ENCODE results near the gene C7orf57. TPM values are rescaled to one million over a fixed set of nuclear protein-coding genes. Genes with fewer than 3 reads are reported as not detected.
A peak's percentile ranks its signal among the peaks of the same experiment; 100 is the strongest.

Gene C7orf57
- total RNA-seq, 1 donor from 2014 or later: not detected

GRCh38 chr7:48088559-48089045 lies 53.3 kb downstream of the C7orf57 start:
- TF ChIP-seq, protein P1, sequence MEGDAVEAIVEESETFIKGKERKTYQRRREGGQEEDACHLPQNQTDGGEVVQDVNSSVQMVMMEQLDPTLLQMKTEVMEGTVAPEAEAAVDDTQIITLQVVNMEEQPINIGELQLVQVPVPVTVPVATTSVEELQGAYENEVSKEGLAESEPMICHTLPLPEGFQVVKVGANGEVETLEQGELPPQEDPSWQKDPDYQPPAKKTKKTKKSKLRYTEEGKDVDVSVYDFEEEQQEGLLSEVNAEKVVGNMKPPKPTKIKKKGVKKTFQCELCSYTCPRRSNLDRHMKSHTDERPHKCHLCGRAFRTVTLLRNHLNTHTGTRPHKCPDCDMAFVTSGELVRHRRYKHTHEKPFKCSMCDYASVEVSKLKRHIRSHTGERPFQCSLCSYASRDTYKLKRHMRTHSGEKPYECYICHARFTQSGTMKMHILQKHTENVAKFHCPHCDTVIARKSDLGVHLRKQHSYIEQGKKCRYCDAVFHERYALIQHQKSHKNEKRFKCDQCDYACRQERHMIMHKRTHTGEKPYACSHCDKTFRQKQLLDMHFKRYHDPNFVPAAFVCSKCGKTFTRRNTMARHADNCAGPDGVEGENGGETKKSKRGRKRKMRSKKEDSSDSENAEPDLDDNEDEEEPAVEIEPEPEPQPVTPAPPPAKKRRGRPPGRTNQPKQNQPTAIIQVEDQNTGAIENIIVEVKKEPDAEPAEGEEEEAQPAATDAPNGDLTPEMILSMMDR (IDR thresholded peaks at IDR 0.05): no peak
- peaks cover 2% of the 10 kb centered on the region for H3K9me3 Mint-ChIP-seq (ENCODE audit: low read depth)
- H3K27me3 Mint-ChIP-seq (ENCODE audit: low read depth): no peaks in the 10 kb centered on the region
- no peak for DNase-seq (ENCODE audit: low spot score)
- H3K36me3 Mint-ChIP-seq (ENCODE audit: low read depth): peaks cover 7% of the 10 kb centered on the region
- H3K27ac Mint-ChIP-seq (ENCODE audit: unreplicated experiment): peak overlapping the region; percentile 98
- peak overlapping the region; percentile 84 for H3K4me3 Mint-ChIP-seq (ENCODE audit: unreplicated experiment)
- peaks cover 84% of the 10 kb centered on the region for H3K4me1 Mint-ChIP-seq (ENCODE audit: low read depth)

- H3K27ac Mint-ChIP-seq (ENCODE audit: unreplicated experiment): peak within 1 kb of the TSS; percentile 98
- H3K9me3 Mint-ChIP-seq (ENCODE audit: low read depth): peaks cover 2% of the 10 kb centered on the region
- no peaks in the 10 kb centered on the region for H3K27me3 Mint-ChIP-seq (ENCODE audit: low read depth)
- TF ChIP-seq, protein P1 (IDR thresholded peaks at IDR 0.05): no peak
- no peak for DNase-seq (ENCODE audit: low spot score)
- peak within 1 kb of the TSS; percentile 84 for H3K4me3 Mint-ChIP-seq (ENCODE audit: unreplicated experiment)
- H3K36me3 Mint-ChIP-seq (ENCODE audit: low read depth): peaks cover 8% of the 10 kb centered on the region
- H3K4me1 Mint-ChIP-seq (ENCODE audit: low read depth): peaks cover 86% of the 10 kb centered on the region
Measured at GRCh38 chr7:48089046-48090003, 54.0 kb downstream of the C7orf57 start, which contains the start of gene UPP1. TSS of gene UPP1 (plus strand) at chr7:48089265. CDS start at chr7:48094784, 5,519 bp downstream.

GRCh38 chr7:48090095-48090805 lies 54.9 kb downstream of the C7orf57 start:
- Mint-ChIP-seq H3K4me1 (ENCODE audit: low read depth) (peaks cover 86% of the 10 kb centered on the region), H3K4me3 (ENCODE audit: unreplicated experiment) (peak overlapping the region; percentile 84), H3K27ac (ENCODE audit: unreplicated experiment) (peak overlapping the region; percentile 98), H3K36me3 (ENCODE audit: low read depth) (peaks cover 10% of the 10 kb centered on the region), H3K27me3 (ENCODE audit: low read depth) (no peaks in the 10 kb centered on the region), H3K9me3 (ENCODE audit: low read depth) (no peaks in the 10 kb centered on the region)
- TF ChIP-seq, protein P1 (IDR thresholded peaks at IDR 0.05): no peak
- no peak for DNase-seq (ENCODE audit: low spot score)

- peak overlapping the region; percentile 88 for H3K27ac Mint-ChIP-seq (ENCODE audit: unreplicated experiment)
- H3K4me3 Mint-ChIP-seq (ENCODE audit: unreplicated experiment): peak overlapping the region; percentile 84
- TF ChIP-seq, protein P1 (IDR thresholded peaks at IDR 0.05): no peak
- no peak for DNase-seq (ENCODE audit: low spot score)
- H3K4me1 Mint-ChIP-seq (ENCODE audit: low read depth): peaks cover 86% of the 10 kb centered on the region
- peaks cover 18% of the 10 kb centered on the region for H3K36me3 Mint-ChIP-seq (ENCODE audit: low read depth)
- H3K27me3 Mint-ChIP-seq (ENCODE audit: low read depth): no peaks in the 10 kb centered on the region
- no peaks in the 10 kb centered on the region for H3K9me3 Mint-ChIP-seq (ENCODE audit: low read depth)
Measured at GRCh38 chr7:48091506-48092433, 56.4 kb downstream of the C7orf57 start.
